H1 (cell line): ENCODE data around the gene TRIM39.

ENCODE experiments used
- EZH2 ChIP-seq: fragments of 200-600 bp; sonication (generic); IDR thresholded peaks from 2 replicates; pipeline ENCODE4 v1.7.1; 2012; ENCODE audit warnings: low read depth, mild to moderate bottlenecking, moderate library complexity, low read length, inconsistent platforms; ENCODE audit not compliant: severe bottlenecking
- JUND ChIP-seq: IDR thresholded peaks from 2 replicates; pipeline ENCODE4 v1.6.1; 2011; ENCODE audit warnings: mild to moderate bottlenecking, improper control_type of control experiment, low read length
- POLR2AphosphoS5 ChIP-seq: IDR thresholded peaks from 2 replicates; pipeline ENCODE4 v1.6.1; 2011; ENCODE audit warnings: low read depth, low read length
- RAD21 ChIP-seq, 2 experiments: IDR thresholded peaks in 1 of 2; conservative IDR thresholded peaks in 1 of 2; 2 replicates each; pipeline ENCODE4 v1.6.1; 2011; ENCODE audit warnings: low read depth in 2 of 2, low read length in 2 of 2, improper control_type of control experiment in 1 of 2, inconsistent platforms in 1 of 2, mild to moderate bottlenecking in 1 of 2, moderate library complexity in 1 of 2
- RXRA ChIP-seq: IDR thresholded peaks from 2 replicates; pipeline ENCODE4 v1.6.1; 2011; ENCODE audit warnings: low read depth, mild to moderate bottlenecking, low read length, moderate library complexity; ENCODE audit not compliant: insufficient read depth
- SIN3A ChIP-seq, 2 experiments: IDR thresholded peaks in 1 of 2; conservative IDR thresholded peaks in 1 of 2; 2 replicates each; pipeline ENCODE4 v1.6.1; 2011 to 2012; ENCODE audit warnings: low read length in 2 of 2, improper control_type of control experiment in 1 of 2, low read depth in 1 of 2, mild to moderate bottlenecking in 1 of 2
- TAF1 ChIP-seq: IDR thresholded peaks from 2 replicates; pipeline ENCODE4 v1.6.1; 2011; ENCODE audit warnings: mild to moderate bottlenecking, low read depth, low read length
- TBP ChIP-seq: IDR thresholded peaks from 2 replicates; pipeline ENCODE4 v1.6.1; 2011; ENCODE audit warnings: low read depth, low read length, improper control_type of control experiment
- TCF12 ChIP-seq: IDR thresholded peaks from 2 replicates; pipeline ENCODE4 v1.6.1; 2011; ENCODE audit warnings: low read depth, mild to moderate bottlenecking, low read length
- YY1 ChIP-seq: IDR thresholded peaks from 2 replicates; pipeline ENCODE4 v1.6.1; 2011; ENCODE audit warnings: low read depth, mild to moderate bottlenecking, low read length
- TF ChIP-seq, protein P1 (sequence below), 3 experiments: IDR thresholded peaks; 1 replicate in 2 of 3; 2 replicates in 1 of 3; pipeline versions ENCODE4 v1.5.1 to v1.6.1; 2011; ENCODE audit warnings: low read length in 3 of 3, mild to moderate bottlenecking in 3 of 3, inconsistent platforms in 2 of 3, low read depth in 1 of 3, moderate library complexity in 1 of 3; ENCODE audit not compliant: insufficient read depth in 1 of 3; ENCODE audit errors: control extremely low read depth in 1 of 3

DNA sequence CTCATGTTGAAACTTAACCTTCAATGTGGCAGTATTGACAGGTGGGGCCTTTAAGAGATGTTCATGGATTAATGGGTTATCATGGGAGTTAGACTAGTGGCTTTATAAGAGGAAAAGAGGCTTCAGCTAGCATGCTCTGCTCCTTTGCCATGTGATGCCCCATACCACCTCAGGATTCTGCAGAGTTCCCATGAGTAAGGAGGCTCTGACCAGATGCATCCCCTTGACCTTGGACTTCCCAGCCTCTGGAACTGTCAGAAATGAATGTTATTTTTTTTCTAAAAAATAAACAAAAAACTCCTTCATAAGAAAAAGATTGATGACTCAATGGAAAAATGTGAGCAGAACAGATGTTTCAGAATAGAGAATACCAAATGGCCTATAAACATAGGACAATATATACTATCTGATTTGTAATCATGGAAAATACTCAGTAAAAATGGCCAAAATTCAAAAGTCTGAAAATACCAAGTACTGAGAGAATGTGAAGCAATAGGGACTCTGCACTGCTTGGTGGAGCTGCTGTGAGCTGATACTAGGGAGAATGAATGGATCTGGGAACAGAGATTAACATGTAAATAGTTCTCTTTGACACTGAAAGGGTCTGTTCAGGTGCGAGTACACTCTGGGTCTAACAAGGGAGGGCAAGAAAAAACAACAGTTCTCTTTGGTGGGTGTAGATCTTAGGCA is 7.4 kb upstream of the TRIM39 start:
- TF ChIP-seq TCF12: no peak
- TF ChIP-seq, protein P1, sequence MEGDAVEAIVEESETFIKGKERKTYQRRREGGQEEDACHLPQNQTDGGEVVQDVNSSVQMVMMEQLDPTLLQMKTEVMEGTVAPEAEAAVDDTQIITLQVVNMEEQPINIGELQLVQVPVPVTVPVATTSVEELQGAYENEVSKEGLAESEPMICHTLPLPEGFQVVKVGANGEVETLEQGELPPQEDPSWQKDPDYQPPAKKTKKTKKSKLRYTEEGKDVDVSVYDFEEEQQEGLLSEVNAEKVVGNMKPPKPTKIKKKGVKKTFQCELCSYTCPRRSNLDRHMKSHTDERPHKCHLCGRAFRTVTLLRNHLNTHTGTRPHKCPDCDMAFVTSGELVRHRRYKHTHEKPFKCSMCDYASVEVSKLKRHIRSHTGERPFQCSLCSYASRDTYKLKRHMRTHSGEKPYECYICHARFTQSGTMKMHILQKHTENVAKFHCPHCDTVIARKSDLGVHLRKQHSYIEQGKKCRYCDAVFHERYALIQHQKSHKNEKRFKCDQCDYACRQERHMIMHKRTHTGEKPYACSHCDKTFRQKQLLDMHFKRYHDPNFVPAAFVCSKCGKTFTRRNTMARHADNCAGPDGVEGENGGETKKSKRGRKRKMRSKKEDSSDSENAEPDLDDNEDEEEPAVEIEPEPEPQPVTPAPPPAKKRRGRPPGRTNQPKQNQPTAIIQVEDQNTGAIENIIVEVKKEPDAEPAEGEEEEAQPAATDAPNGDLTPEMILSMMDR (IDR thresholded peaks at IDR 0.05; ENCODE audit: control extremely low read depth in 1 of 3, insufficient read depth in 1 of 3, low read depth in 1 of 3, low read length in 3 of 3): no peak
- no peak for TF ChIP-seq TAF1
- TF ChIP-seq POLR2AphosphoS5: no peak
- no peak for TF ChIP-seq RAD21 (IDR thresholded peaks at IDR 0.05 in 1 of 2, conservative IDR thresholded peaks at IDR 0.05 in 1 of 2; ENCODE audit: low read depth in 2 of 2, low read length in 2 of 2)
- TF ChIP-seq RXRA: no peak
- TF ChIP-seq JUND: no peak
- TF ChIP-seq EZH2: no peak
- TF ChIP-seq YY1: no peak
- TF ChIP-seq SIN3A (conservative IDR thresholded peaks at IDR 0.05 in 1 of 2, IDR thresholded peaks at IDR 0.05 in 1 of 2; ENCODE audit: low read depth in 1 of 2, low read length in 2 of 2): 0 out of 4 replicates have a peak, but pooled peaks of 1 of the 2 experiments have one; percentile 24
- no peak for TF ChIP-seq TBP
